NB4 (cell line): ENCODE measurements around the gene ABCA4.

ENCODE experiments used
- DNase-seq: peaks from one replicate; pipeline ENCODE4 v3.0.0; 2010; ENCODE audit warnings: low read depth
- H3K4me3 ChIP-seq: one replicate; pipeline ENCODE4 v1.5.1; 2011; ENCODE audit warnings: mild to moderate bottlenecking, low read depth, low read length, moderate library complexity
- CTCF ChIP-seq: IDR thresholded peaks from one replicate; pipeline ENCODE4 v1.5.1; 2012; ENCODE audit warnings: low read depth, low read length
- MAX ChIP-seq: IDR thresholded peaks from 2 replicates; pipeline ENCODE4 v1.6.1; 2011; ENCODE audit warnings: low read depth, low read length
- MYC ChIP-seq: IDR thresholded peaks from 2 replicates; pipeline ENCODE4 v1.6.1; 2011; ENCODE audit warnings: low read depth, low read length
- POLR2A ChIP-seq: IDR thresholded peaks from 2 replicates; pipeline ENCODE4 v1.6.1; 2011; ENCODE audit warnings: mild to moderate bottlenecking; ENCODE audit not compliant: insufficient read length; ENCODE audit errors: extremely low read depth

The ABCA4 gene

GRCh38 chr1:93965256-93965655 lies 155.7 kb downstream of the ABCA4 start:
- TF ChIP-seq CTCF (no peak), POLR2A (no peak), MYC (no peak), MAX (no peak)
- no peak for DNase-seq
- no peak overlapping the region for H3K4me3 ChIP-seq

- no peak for TF ChIP-seq POLR2A
- no peak overlapping the region for H3K4me3 ChIP-seq
- DNase-seq: peak; percentile 53
Measured at GRCh38 chr1:93964777-93965200, 156.2 kb downstream of the ABCA4 start.

- TF ChIP-seq MAX: no peak
- TF ChIP-seq CTCF: no peak
- no peak for TF ChIP-seq POLR2A
- no peak for TF ChIP-seq MYC
- no peak overlapping the region for H3K4me3 ChIP-seq
- no peak for DNase-seq
Measured at GRCh38 chr1:93964096-93964776, 156.7 kb downstream of the ABCA4 start.

GRCh38 chr1:93963585-93963984 lies 157.4 kb downstream of the ABCA4 start:
- DNase-seq: no peak
- no peak for TF ChIP-seq MYC
- TF ChIP-seq POLR2A: no peak
- TF ChIP-seq MAX: no peak
- TF ChIP-seq CTCF: no peak
- no peak overlapping the region for H3K4me3 ChIP-seq

GRCh38 chr1:93961906-93962305 lies 159.0 kb downstream of the ABCA4 start:
- no peak overlapping the region for H3K4me3 ChIP-seq
- TF ChIP-seq MYC (no peak), POLR2A (no peak), MAX (no peak), CTCF (no peak)
- DNase-seq: no peak

- H3K4me3 ChIP-seq: no peak overlapping the region
- TF ChIP-seq CTCF (no peak), POLR2A (no peak), MYC (no peak), MAX (no peak)
- DNase-seq: no peak
Measured at GRCh38 chr1:93961443-93961842, 159.5 kb downstream of the ABCA4 start.
